Neural cell (in vitro differentiated cells): ENCODE data around the gene CASTOR1. TPM values are rescaled to one million over a fixed set of nuclear protein-coding genes. Genes with fewer than 3 reads are reported as not detected.

ENCODE experiments used
- H2AFZ ChIP-seq: fragments of 200-600, 300-800 bp; sonication (generic), shearing (Covaris generic); 2 replicates; pipeline ENCODE4 v1.6.0; 2014; ENCODE audit warnings: low read depth, mild to moderate bottlenecking, antibody characterized with exemption, low read length, moderate library complexity
- H3F3A ChIP-seq: fragments of 200-600 bp; shearing (Covaris generic); 2 replicates; pipeline ENCODE4 v1.6.1; 2016; ENCODE audit warnings: mild to moderate bottlenecking, moderate library complexity, mixed read lengths, antibody characterized with exemption, low read length; ENCODE audit not compliant: insufficient read depth, poor library complexity, severe bottlenecking
- H3K27ac ChIP-seq: fragments of 200-600, 300-800 bp; sonication (generic), shearing (Covaris generic); 2 replicates; pipeline ENCODE4 v1.5.1; 2014; ENCODE audit warnings: mild to moderate bottlenecking, low read length, moderate library complexity
- H3K27me3 ChIP-seq: fragments of 300-800, 200-600 bp; sonication (generic), shearing (Covaris generic); 2 replicates; pipeline ENCODE4 v1.6.0; 2014; ENCODE audit warnings: mild to moderate bottlenecking, low read depth, low read length, moderate library complexity; ENCODE audit not compliant: insufficient read depth
- H3K36me3 ChIP-seq: fragments of 300-800, 200-600 bp; sonication (generic), shearing (Covaris generic); 2 replicates; pipeline ENCODE4 v1.5.1; 2014; ENCODE audit warnings: mild to moderate bottlenecking, antibody characterized with exemption, low read length, moderate library complexity; ENCODE audit not compliant: insufficient read depth
- H3K4me2 ChIP-seq: fragments of 300-800, 200-600 bp; sonication (generic), shearing (Covaris generic); 2 replicates; pipeline ENCODE4 v1.6.0; 2014; ENCODE audit warnings: mild to moderate bottlenecking, low read length
- H3K4me3 ChIP-seq: fragments of 300-800, 200-600 bp; sonication (generic), shearing (Covaris generic); 2 replicates; pipeline ENCODE4 v1.5.1; 2014; ENCODE audit warnings: mild to moderate bottlenecking, low read length, moderate library complexity
- H3K79me2 ChIP-seq: fragments of 200-600 bp; shearing (Covaris generic); replicated peaks from 2 replicates; pipeline ENCODE4 v1.6.0; 2014; ENCODE audit warnings: mild to moderate bottlenecking, low read length, moderate library complexity; ENCODE audit not compliant: insufficient read depth
- H3K9ac ChIP-seq: fragments of 300-800, 200-600 bp; sonication (generic), shearing (Covaris generic); 2 replicates; pipeline ENCODE4 v1.6.1; 2016; ENCODE audit warnings: mild to moderate bottlenecking, low read length, mixed read lengths
- H3K9me2 ChIP-seq: fragments of 200-600 bp; shearing (Covaris generic); 2 replicates; pipeline ENCODE4 v1.6.1; 2016; ENCODE audit warnings: mild to moderate bottlenecking, low read length, mixed read lengths; ENCODE audit not compliant: insufficient read depth
- H3K9me3 ChIP-seq: fragments of 200-600, 300-800 bp; sonication (generic), shearing (Covaris generic); 2 replicates; pipeline ENCODE4 v1.6.1; 2016; ENCODE audit warnings: mild to moderate bottlenecking, mixed run types, low read length, moderate library complexity, mixed read lengths
- H4K20me1 ChIP-seq: fragments of 200-600 bp; shearing (Covaris generic); 2 replicates; pipeline ENCODE4 v1.6.1; 2016; ENCODE audit warnings: mild to moderate bottlenecking, mixed run types; ENCODE audit not compliant: insufficient read depth
- EP300 ChIP-seq: fragments of 450-650 bp; conservative IDR thresholded peaks from 2 replicates; pipeline ENCODE4 v1.6.1; 2014; ENCODE audit warnings: antibody characterized with exemption, mild to moderate bottlenecking, moderate library complexity; ENCODE audit not compliant: poor library complexity, severe bottlenecking
- EZH2 ChIP-seq: fragments of 200-600, 300-800 bp; shearing (Covaris generic), sonication (generic); IDR thresholded peaks from 2 replicates; pipeline ENCODE4 v1.6.1; 2014; ENCODE audit warnings: antibody characterized with exemption, low read length, borderline replicate concordance, mild to moderate bottlenecking; ENCODE audit not compliant: insufficient read depth, poor library complexity, severe bottlenecking
- MXI1 ChIP-seq: fragments of 450-650 bp; conservative IDR thresholded peaks from 2 replicates; pipeline ENCODE4 v1.6.1; 2014; ENCODE audit warnings: antibody characterized with exemption, mild to moderate bottlenecking; ENCODE audit not compliant: poor library complexity, severe bottlenecking
- POLR2AphosphoS5 ChIP-seq: IDR thresholded peaks from 2 replicates; pipeline ENCODE4 v1.6.1; 2012
- RAD21 ChIP-seq: fragments of 450-650 bp; conservative IDR thresholded peaks from 2 replicates; pipeline ENCODE4 v1.6.1; 2014; ENCODE audit warnings: antibody characterized with exemption, mild to moderate bottlenecking, moderate library complexity
- SMC3 ChIP-seq: fragments of 450-650 bp; conservative IDR thresholded peaks from 2 replicates; pipeline ENCODE4 v1.6.1; 2014; ENCODE audit warnings: antibody characterized with exemption, mild to moderate bottlenecking, moderate library complexity; ENCODE audit not compliant: poor library complexity
- TAF1 ChIP-seq: IDR thresholded peaks from 2 replicates; pipeline ENCODE4 v1.6.1; 2012; ENCODE audit warnings: low read depth
- polyA plus RNA-seq: library from polyadenylated mRNA; depleted of rRNA; stranded (reverse); fragments of >200 nt; gene quantifications from 2 replicates; pipeline ENCODE4 v1.2.3, GENCODE V29; 2014
- TF ChIP-seq, protein P1 (sequence below): IDR thresholded peaks from 2 replicates; pipeline ENCODE4 v1.6.1; 2012; ENCODE audit warnings: borderline replicate concordance
- TF ChIP-seq, protein P2 (sequence below): fragments of 450-650 bp; IDR thresholded peaks from 2 replicates; pipeline ENCODE4 v1.5.1; 2014; ENCODE audit warnings: antibody characterized with exemption, mild to moderate bottlenecking, moderate library complexity; ENCODE audit not compliant: poor library complexity, severe bottlenecking

CASTOR1 gene
- polyA plus RNA-seq, 1 donor from 2014 or later = 2.2 TPM

DNA sequence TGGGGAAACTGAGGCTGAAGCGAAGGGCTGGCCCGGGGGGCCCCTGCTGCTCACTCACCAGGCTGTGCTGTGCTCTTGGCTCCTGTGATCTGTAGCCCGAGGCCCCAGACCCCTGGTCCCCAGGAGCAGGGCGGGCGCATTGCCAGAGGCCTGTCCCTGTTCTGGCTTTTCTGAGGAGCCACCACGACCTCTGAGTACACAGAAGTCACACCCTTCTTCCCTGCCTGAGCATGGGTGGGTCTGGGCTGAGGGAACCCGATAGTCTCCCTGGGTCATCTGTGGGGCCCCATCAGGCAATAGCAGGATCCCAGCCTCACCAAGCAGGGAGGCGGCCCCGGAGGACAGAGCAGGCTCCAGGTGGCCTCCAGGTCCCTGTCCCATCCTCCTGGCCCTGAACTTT lies 5.1 kb downstream of the CASTOR1 start:
- H3K9me3 ChIP-seq = no peaks in the 10 kb centered on the region
- no peak overlapping the region for H3K4me2 ChIP-seq
- H3F3A ChIP-seq = no peaks in the 10 kb centered on the region
- H3K4me3 ChIP-seq = no peak overlapping the region
- no peak overlapping the region for H3K27ac ChIP-seq
- TF ChIP-seq EZH2 (no peak), EP300 (no peak), RAD21 (no peak), POLR2AphosphoS5 (no peak), SMC3 (no peak), MXI1 (no peak), TAF1 (no peak)
- TF ChIP-seq, protein P1, sequence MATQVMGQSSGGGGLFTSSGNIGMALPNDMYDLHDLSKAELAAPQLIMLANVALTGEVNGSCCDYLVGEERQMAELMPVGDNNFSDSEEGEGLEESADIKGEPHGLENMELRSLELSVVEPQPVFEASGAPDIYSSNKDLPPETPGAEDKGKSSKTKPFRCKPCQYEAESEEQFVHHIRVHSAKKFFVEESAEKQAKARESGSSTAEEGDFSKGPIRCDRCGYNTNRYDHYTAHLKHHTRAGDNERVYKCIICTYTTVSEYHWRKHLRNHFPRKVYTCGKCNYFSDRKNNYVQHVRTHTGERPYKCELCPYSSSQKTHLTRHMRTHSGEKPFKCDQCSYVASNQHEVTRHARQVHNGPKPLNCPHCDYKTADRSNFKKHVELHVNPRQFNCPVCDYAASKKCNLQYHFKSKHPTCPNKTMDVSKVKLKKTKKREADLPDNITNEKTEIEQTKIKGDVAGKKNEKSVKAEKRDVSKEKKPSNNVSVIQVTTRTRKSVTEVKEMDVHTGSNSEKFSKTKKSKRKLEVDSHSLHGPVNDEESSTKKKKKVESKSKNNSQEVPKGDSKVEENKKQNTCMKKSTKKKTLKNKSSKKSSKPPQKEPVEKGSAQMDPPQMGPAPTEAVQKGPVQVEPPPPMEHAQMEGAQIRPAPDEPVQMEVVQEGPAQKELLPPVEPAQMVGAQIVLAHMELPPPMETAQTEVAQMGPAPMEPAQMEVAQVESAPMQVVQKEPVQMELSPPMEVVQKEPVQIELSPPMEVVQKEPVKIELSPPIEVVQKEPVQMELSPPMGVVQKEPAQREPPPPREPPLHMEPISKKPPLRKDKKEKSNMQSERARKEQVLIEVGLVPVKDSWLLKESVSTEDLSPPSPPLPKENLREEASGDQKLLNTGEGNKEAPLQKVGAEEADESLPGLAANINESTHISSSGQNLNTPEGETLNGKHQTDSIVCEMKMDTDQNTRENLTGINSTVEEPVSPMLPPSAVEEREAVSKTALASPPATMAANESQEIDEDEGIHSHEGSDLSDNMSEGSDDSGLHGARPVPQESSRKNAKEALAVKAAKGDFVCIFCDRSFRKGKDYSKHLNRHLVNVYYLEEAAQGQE = no peak
- TF ChIP-seq, protein P2, sequence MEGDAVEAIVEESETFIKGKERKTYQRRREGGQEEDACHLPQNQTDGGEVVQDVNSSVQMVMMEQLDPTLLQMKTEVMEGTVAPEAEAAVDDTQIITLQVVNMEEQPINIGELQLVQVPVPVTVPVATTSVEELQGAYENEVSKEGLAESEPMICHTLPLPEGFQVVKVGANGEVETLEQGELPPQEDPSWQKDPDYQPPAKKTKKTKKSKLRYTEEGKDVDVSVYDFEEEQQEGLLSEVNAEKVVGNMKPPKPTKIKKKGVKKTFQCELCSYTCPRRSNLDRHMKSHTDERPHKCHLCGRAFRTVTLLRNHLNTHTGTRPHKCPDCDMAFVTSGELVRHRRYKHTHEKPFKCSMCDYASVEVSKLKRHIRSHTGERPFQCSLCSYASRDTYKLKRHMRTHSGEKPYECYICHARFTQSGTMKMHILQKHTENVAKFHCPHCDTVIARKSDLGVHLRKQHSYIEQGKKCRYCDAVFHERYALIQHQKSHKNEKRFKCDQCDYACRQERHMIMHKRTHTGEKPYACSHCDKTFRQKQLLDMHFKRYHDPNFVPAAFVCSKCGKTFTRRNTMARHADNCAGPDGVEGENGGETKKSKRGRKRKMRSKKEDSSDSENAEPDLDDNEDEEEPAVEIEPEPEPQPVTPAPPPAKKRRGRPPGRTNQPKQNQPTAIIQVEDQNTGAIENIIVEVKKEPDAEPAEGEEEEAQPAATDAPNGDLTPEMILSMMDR = no peak
- H3K79me2 ChIP-seq = no peaks in the 10 kb centered on the region
- H4K20me1 ChIP-seq = no peaks in the 10 kb centered on the region
- H3K36me3 ChIP-seq = no peaks in the 10 kb centered on the region
- no peak overlapping the region for H2AFZ ChIP-seq
- H3K9me2 ChIP-seq = no peaks in the 10 kb centered on the region
- no peaks in the 10 kb centered on the region for H3K27me3 ChIP-seq
- H3K9ac ChIP-seq = no peak overlapping the region

DNA sequence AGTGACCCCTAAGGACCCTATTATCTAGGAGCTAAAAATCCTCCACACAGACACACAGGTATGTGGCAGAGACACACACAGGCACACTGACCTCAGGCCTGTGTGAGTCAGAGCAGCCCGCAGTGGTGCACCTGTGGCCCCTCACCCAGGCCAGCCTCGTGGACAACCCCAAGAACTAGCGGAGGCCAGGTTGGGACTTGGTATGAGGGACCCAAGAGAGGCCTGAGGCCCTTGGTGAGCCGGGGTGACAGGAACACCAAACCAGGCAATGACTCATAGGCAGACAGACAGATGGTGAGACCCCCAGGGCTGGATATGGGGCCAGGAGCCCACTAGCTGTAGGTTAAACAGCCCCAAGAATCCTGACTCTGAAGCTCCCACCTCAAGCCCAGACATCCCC lies 6.0 kb downstream of the CASTOR1 start:
- no peak for TF ChIP-seq EP300
- TF ChIP-seq TAF1 = no peak
- TF ChIP-seq RAD21 = no peak
- TF ChIP-seq, protein P1 = no peak
- TF ChIP-seq EZH2 = no peak
- TF ChIP-seq, protein P2 = no peak
- Histone ChIP-seq H3K9me2 (no peaks in the 10 kb centered on the region), H4K20me1 (no peaks in the 10 kb centered on the region), H3K4me2 (no peak overlapping the region), H3K79me2 (no peaks in the 10 kb centered on the region), H3F3A (no peaks in the 10 kb centered on the region), H3K27ac (no peak overlapping the region), H3K27me3 (no peaks in the 10 kb centered on the region), H3K9me3 (no peaks in the 10 kb centered on the region), H3K36me3 (no peaks in the 10 kb centered on the region), H2AFZ (no peak overlapping the region), H3K4me3 (no peak overlapping the region), H3K9ac (no peak overlapping the region)
